Effector CD4-positive, alpha-beta T cell (primary cell): ENCODE data around the gene CTNNA2.

Experiments
- DNase-seq: peaks from one replicate; pipeline ENCODE4 v3.0.0-alpha.2; 2020

CTNNA2 gene

DNA sequence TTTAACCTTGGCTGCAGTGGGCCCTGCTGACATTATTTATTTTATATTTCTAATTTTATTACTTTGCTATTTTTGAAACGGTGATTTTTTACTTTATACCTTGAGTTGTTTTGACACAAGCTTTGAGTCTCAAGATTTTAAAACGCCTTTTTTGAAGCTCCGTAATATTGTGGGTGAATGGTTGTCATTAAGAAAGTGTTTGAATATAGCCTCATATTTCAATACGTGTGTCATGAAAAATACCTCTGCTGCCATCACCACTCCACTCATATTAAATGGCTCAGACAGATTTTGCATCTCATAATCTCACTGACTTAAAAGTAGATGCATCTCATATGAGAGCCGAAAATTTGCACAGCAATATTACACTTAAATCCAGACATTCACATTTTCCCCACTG, 106.6 kb downstream of the CTNNA2 start:
- no peak for DNase-seq

DNA sequence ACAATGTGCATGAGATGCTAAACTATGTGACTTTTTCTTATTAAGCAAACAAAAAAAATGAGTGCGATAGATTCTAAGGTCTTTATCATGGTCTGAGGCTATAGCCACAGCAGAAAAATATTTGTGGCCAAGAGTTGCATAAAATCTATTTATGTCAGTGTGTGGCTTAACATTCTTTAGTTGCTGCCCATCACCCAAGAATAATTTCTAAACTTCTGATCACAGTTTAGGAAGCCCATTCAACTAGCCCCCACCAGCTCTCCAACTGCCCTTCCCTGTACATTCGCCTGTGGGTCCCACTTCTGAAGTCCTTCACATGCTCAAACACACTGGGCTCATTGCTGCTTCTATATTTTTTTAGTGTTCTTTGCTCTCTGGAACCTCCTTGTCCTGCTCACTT, 107.1 kb downstream of the CTNNA2 start:
- DNase-seq: no peak

DNA sequence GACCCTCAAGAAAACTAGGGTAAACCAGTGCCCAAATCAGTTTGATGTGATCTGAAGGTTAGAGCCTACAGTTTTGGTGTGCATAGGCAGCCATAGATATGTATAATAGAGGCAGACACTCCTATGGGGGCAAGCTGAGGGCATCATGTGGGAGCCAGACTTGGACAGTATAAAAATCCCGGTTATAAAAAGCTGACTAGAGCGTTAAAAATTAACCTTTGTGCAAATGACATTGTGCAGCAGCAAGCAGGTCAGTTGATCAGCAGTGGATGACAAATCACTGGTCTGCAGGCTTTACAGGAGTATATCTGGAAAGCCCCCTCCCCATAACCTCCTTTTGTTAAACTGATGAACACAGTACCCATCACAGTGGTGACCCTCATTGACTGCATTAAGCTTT, 107.8 kb downstream of the CTNNA2 start:
- no peak for DNase-seq

DNA sequence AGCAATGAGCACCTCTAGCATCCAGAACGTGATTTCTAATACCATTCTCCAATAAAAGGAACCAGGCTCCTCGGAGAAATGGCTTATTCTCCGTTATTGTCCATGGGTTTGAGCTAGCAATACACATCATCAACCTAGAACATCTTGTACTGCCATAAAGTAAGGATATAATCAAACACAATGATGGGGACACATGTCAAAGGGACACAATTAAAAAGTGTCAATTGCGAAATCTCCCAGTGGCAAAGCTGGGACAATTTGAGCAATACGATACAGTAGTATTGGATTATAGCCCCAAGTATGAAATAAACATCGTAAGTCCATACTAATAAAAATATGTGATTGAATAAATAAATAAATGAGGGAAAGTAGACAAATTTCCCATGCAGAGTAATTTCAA, 108.4 kb downstream of the CTNNA2 start:
- DNase-seq: no peak

DNA sequence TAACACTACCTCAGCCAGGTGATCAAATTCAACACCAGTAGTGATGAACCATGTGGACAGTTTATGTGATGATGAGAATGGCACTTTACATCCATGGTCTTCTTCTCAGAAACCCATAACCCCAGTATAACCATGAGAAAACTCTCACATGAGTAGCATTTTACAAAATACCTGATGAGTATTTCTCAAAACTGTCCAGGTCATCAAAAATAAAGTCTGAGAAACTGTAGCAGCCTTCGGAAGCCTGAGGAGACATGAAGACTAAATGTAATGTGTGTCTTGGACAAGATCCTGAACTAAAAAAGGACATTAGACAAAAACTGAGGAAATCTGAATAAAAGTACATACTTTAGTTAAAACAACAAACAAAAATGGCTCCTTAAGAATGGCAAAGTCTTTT, 108.9 kb downstream of the CTNNA2 start:
- no peak for DNase-seq

DNA sequence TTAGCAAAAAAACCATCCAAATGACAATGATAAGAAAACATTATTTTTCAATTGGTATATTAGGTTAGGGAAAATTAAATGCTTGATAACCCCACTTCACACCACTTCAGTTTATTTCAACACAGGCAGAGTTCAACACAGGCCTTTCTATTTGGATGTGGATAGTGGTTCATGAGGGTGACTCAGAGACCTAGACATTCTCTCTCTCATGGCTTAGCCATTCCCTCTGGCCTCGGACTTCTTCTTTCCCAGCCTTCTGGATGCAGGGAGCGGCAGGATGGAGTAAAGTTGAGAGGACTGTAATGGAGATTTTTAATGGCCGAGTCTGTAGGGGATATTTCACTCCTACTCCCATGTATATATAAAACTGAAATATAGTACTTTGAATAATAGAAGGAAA, 109.7 kb downstream of the CTNNA2 start:
- DNase-seq: no peak

DNA sequence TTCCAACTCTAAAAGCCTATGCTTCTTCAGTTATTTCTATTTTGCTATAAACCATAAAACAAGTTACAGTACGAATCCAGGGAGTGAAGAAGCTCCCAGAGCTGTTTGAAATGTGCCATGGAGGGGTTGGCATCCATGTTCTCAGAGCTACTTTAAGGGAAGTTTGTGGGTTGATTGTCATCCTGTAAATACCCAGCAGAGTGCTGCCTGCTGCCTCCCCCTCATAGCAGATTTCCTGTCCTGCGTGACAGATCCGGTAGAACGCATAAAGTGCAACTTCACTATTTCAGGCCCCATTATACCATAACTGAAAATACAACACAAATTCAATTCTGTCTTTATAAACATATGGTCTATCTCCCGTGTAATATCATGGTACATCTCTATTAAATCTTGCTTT, 114.4 kb downstream of the CTNNA2 start:
- no peak for DNase-seq

DNA sequence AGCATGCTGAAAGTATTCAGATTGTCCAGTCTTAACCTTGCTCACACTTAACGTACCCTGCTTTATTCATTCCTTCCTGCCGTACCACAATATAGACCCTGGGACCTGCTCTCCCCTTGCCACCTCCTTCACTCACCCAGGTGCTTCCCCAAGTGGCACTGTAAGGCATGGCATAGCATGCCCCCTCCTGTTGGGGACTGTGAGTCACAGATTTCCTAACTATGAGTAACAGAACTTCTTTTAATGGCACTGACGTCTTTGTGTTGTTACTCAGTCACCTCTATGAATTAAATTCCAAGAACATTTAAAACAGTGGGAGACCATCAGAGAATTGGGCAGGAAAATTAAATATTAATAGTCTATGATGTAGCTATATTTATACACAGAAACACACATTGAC, 117.2 kb downstream of the CTNNA2 start:
- DNase-seq: no peak

DNA sequence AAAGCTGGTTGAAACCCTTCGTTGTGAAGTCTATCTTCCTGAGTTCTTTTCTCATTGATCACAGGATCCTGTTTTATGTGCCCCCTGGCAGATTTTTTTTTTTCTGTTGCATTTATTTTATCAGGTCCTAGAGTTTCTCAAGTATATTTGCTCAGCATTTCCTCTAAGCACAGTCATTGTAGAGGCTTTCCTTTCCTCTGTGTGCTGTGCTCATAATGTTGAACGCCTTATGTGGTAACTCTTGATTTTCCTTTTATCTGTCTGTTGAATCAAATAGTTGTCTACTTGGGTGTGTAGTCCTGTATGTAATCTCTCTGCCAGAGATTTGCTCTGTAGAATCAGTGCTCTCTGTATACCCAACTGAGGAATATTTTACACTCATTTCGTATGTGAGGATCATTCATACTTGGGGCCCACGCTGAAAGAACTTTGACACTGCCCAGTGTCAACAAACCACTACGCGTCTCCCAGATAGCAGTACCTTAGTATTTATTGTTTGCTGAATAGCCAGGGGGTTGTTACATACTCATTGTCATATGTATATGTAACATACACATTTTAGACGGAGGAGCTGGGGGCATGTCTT, 118.2 kb downstream of the CTNNA2 start:
- no peak for DNase-seq

DNA sequence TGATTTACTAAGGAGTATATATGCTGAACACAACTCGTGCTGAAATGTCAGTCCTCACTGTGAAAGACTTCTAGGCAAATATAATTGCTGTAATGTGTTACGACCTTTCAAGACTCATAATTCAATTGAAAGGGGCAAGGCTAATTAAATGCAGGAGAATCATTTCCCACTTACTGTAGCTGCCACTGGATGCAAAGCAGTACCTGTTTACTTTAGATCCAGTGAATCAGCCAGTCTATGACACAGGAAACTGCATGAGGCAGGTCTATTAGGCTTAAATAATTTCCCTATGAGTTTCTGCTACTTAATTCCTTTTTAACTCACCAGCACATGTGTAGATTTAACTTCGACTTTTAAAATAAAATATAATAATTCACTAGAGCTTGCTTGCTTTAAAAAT, 125.6 kb downstream of the CTNNA2 start:
- no peak for DNase-seq

DNA sequence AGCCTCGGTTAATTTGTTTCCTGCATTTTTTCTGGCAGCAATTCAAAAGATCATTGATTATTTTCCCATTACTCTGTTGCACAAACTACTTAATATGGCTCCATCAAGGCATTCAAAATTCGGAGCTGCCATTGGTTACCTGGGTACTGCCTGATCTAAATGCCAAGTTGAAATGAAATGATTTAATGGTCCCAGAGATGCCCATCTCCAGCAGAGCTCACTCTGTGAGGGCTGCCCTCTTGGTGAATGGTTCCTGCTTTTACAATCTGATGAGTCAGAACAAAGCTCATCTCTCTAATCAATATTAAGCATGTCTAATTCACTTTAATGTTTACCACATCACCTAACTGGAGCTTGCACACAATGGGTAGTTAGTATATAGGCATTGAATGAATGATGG, 126.1 kb downstream of the CTNNA2 start:
- DNase-seq: no peak

DNA sequence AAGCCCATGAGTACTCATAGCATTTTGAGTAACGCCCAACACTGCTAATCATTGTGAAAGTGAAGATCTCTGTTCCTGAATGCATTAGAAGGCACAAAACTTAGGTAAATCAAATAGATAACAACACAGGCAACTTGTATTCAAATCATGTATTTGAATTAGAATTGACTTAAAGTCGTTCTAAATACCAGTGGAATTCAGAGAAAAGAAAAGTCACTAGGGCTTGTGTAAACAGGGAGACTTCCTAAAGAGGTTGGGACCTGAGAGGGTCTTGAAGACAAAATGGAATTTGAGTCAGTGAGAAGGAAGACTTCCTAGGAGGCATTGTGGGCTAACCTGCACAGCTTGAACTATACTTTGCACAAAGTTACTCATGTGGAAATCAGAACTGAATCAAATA, 127.2 kb downstream of the CTNNA2 start:
- no peak for DNase-seq

DNA sequence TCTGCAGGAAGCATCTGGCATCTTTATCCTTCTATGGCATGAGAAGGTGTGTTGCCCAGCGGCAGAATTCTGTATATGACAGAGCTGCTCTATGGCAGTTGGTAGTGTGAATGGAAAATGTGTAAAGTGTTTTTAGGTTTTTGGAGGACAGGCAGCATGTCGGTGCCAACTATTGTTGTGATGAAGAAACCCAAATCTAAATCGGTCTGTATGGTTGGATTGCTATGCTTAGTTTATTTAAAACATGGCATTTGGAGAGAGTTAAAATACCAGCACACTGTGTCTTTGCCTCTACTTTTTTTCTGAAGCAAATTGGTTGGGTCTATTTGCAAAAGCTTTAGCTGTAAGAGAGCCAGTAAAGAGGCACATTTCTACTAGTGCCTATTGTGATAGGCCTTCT, 136.7 kb downstream of the CTNNA2 start:
- DNase-seq: no peak

DNA sequence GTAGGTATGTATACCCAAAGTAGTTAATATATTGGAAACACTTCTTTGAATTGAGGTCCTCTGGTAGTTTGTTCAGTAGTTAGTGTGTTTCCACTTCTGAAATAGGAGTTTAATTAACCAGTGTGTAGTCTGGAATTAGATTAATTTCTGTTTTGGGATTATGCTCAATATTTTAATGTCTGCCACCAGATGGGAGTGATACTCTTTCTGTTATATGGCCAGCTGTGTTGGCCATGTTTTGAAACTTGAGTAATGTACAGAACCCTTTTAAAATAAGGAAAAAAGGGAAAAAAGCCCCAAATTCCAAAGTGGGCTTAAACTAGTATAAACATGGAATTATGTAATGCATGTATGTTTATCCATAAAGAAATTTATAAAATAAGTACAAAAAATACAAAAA, 147.7 kb downstream of the CTNNA2 start:
- no peak for DNase-seq

DNA sequence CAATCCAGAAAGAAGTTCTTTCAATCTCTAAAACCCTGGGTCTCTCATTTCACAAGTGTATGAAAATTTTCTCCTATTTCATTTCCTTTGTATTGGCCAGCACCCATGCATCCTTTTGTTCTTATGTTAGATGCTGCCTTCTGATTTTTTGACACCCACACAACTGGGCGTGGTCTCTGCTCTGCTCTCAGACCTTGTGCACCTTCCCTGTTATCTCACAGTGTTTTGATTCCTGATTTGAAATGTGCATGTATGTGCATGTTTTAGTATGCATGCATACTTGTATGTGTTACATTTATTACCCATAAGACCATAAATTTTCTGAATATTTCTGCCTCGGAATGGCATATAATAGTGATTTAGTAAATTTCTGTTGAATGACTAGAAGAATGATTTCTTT, 152.2 kb downstream of the CTNNA2 start:
- DNase-seq: no peak

DNA sequence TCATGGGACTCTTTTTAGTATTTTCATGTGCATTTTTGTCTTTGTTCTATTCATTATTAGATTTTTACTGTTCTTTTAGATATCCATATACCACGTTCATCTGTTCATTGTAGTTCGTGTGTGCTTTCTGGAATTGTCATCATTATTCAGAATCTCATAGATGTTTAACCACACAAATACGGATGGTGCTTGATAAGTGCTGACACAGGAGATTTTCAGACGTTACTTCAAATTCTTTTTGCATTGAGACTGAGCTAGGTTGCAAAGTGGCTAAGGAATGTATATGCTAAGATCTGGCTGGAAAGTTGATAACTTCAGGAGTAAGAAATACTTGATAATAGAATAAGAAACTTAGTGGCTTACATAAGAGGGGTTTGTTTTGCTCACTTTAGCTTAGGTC, 153.6 kb downstream of the CTNNA2 start:
- no peak for DNase-seq

DNA sequence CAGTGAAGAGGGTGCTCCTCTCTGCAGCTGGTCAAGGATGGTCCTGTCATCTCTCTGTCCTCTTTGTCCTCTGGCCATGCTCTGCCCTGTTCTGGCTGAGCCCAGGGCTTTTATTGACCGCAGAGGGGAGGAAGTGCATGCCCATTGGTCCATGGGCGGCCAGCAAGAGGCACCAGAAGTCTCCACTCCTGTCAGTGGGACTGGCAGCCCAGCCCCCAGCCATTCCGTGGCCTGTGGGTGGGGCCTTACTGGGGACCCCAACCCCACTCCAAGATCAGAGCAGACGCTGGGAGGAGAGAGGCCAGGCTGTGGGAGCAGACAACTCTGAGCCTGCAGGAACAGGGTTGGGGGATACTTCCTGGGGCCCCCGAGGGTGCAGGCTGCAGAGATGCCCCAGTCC, 156.9 kb downstream of the CTNNA2 start:
- no peak for DNase-seq

DNA sequence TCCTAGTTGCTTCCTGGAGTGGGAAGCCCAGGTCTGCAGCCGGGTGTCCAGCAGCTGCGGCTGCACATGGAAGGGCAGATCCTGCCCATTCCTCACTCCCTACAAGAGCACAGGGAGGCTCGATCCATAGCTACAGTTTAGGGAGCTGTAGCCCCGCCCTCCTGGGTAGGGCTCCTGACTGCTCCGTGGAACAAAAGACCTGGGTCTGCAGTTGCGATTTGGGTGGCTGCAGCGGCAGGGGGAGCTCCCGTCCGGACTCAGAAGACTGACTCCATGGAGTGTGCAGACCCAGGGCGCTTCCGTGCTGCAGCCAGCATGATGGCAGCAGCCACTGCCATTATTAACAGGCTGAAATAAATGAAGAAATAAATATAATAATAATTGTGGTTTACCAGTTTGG, 157.3 kb downstream of the CTNNA2 start:
- DNase-seq: no peak

DNA sequence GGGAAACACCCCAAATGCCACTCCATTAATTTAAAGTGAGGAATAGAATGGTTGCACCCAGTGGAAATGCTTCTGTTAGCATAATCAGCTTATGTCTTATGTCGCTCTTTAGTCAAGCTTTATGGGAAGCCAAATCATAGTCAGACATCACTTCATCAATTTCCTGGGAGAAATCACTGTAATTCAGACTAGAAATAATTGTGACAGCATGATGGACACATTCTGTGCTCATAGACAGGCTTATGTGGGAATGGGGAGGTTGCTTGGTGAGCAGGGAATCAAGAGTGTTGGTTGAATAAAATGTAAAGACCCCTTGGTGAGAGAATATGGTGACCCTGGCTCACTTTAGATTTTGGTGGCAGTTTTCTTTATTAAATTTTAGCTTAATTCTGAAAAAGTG, 174.0 kb downstream of the CTNNA2 start:
- DNase-seq: no peak

DNA sequence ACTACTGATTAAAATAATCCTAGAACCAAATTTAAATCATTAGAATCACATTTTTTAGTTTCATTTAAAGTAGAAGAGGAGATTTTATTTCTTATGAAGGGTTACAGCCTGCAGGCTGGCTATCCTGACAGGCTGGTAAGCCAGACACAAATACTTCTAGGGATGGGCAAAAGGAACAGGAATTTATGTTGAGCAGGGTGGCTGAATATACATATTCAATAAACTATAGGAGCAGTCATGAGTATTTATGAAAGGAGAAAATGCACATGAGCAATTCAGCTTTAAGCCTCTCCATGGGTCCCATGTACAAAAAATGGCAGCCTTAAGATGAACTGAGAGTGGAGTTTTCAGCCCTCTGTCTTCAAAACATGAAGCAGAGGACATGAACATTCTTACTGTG, 182.4 kb downstream of the CTNNA2 start:
- no peak for DNase-seq

DNA sequence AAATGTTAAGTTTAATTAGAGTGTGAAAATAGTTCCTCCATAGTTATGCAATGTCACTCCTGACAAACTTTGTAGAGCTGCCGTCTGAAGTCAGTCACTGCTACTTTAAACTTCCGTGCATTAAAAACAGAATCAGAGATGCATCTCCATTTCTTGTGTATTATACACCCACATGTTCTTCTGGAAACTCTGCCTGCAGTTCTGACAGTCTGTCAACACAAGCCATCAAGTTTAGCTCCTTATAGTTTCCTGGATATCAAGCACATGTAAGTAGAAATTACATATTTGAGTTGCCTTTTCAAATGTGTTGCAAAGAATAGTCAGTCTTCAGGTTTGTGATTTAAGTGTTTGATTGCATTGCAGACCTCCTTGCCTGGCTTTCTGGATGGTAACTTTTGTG, 184.3 kb downstream of the CTNNA2 start:
- DNase-seq: no peak

DNA sequence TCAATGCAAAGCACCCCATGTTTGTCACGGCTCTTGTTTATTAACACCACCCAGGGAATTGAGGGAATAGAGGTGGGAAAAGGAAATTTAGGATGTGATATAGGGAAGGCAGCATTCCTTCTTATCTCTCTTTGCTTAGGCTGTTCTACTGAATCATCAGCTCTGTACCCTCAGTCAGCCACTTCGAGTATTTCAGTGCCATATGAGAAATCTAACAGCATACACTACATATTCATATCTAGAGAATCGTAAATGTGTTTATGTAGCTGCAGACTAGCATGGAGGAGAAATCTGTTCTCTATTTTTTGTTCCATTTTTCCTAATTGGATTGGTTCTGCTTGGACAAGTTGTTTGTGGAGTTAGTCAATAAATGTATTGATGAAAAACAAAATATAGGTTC, 187.8 kb downstream of the CTNNA2 start:
- DNase-seq: no peak

DNA sequence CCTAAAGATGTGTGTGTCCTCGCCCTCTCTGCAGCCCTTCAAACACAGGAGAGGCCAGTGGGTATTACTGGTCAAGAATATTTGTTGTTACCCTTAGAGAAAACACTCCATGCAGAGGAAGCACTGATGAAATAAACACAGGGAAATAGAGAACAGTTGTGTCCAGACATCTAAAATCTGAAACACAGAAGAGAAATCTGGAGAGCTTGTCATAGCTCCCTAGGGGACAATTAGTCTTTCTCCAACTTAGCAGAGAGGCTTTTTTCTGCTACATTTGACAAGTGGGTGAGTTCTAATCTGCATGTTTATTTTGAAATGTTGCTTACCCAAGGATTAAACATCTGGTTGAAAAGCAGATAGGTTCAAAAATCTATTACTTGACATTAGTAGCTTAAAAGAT, 190.1 kb downstream of the CTNNA2 start:
- DNase-seq: no peak

DNA sequence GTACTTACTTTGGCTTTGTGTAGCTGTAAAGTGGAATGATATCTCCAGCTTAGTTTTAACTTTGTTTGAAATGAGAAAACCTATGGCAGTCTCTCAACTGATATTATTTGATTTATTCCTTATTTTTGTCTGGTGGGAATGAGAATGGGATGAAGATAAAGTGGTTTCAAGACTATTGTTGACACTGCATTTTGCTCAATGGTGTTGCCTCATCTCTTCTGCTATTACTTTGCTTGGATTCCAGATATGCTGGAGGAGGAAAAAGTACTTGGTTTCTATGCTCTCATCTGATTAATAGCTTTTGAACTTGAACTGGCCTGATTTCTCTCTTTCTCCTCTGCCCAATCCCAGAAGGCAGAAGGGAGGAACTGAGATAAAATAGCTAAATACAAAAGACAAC, 198.2 kb downstream of the CTNNA2 start:
- DNase-seq: no peak

DNA sequence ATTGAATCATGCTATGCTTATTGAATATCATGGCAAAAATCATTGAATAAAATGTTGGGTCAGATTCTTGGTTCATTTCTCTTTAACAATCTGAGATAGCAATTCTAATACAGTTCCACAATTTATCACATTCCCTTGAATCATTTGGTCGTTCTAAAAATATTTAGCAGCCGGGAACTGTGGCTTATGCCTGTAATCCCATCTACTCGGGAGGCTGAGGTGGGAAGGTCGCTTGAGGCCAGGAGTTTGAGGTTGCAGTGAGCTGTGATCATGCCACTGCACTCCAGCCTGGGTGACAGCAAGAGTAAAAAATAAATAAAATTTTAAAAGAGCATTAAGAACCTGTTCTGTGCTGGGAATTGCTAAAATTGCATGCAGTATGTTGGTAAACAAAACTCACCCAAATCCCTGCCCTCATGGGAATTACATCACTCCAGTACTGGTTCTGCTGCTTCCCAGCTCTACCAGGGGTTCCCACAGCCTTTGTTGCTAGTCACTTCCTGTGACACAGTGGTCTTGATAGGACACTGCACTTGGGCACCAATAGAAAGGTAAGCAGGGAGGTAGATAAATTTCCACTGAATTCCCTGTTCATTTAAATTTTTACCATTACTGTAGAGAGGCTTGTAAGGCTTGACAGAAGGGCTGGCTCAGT, 200.4 kb downstream of the CTNNA2 start:
- no peak for DNase-seq
